ENCODE data around the gene KCNMA1.

The KCNMA1 gene

DNA sequence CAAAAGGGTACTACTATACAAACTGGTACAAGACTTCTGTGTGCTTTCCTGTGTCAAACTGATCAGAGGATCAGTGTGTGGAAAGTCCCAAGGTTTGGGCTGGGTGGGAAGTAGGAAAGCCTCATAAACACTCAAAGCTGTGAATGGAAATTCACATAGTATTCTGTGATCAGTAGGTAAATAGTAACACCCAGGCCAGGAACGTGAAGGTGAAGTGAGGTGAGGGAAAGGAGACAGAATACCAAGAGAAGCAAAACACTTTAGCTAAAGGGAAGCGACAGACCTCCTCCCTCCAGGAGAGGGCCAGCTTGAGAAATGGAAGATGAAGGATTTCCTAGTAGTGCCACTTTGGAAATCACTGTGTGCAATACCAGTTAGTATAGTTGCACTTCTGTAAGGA, 451.9 kb downstream of the KCNMA1 start:
- no peak for DNase-seq (ENCODE audit: low read depth in 2 of 2)

GRCh38 chr10:77182803-77183202, 454.8 kb downstream of the KCNMA1 start:
- DNase-seq (ENCODE audit: low read depth in 2 of 2), result no peak

GRCh38 chr10:77180794-77181193, 456.8 kb downstream of the KCNMA1 start:
- no peak for DNase-seq (ENCODE audit: low read depth in 2 of 2)

DNA sequence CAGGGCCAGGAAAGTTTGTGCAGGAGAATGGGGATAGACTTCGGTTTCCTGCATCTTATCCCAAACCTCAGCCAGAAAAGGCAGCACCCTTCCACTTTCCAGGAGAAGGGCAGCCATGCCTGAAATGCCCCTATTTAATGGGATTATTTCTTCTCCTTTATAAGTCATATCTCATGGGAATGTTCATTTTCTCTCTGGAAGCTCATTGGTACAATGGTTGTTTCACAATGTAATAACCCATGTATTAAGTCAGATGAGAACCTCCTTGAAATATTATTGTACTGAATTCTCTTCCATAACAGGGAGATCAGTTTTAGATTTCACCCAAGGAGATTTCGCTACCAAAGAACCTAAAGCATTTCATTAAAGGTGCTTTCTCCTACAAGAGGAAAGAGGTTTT, 457.5 kb downstream of the KCNMA1 start:
- DNase-seq (ENCODE audit: low read depth in 2 of 2), result no peak

- no peak for DNase-seq (ENCODE audit: low read depth in 2 of 2)
Observed at GRCh38 chr10:77179015-77179695, 458.5 kb downstream of the KCNMA1 start.

- DNase-seq (ENCODE audit: low read depth in 2 of 2), result no peak
Observed at GRCh38 chr10:77177589-77177988, 460.0 kb downstream of the KCNMA1 start.

DNA sequence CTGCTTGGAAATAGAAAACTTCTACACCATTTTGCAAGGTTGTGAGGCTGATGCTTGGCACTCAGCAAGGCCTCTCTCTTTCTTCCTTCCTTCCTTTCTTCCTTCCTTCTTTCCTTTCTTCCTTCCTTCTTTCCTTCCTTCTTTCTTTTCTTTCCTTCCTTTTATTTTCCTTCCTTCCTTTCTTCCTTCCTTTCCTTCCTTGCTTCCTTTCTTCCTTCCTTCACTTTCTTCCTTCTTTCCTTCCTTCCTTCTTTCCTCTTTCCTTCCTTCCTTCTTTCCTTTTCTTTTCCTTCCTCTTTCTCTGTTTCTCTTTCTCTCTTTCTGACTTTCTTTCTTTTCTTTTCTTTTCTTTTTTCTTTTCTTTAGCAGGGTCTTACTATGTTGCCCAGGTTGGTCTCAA, 460.4 kb downstream of the KCNMA1 start:
- DNase-seq (ENCODE audit: low read depth in 2 of 2), result no peak

- DNase-seq (ENCODE audit: low read depth in 2 of 2), result no peak
Observed at GRCh38 chr10:77176232-77176631, 461.4 kb downstream of the KCNMA1 start.

DNA sequence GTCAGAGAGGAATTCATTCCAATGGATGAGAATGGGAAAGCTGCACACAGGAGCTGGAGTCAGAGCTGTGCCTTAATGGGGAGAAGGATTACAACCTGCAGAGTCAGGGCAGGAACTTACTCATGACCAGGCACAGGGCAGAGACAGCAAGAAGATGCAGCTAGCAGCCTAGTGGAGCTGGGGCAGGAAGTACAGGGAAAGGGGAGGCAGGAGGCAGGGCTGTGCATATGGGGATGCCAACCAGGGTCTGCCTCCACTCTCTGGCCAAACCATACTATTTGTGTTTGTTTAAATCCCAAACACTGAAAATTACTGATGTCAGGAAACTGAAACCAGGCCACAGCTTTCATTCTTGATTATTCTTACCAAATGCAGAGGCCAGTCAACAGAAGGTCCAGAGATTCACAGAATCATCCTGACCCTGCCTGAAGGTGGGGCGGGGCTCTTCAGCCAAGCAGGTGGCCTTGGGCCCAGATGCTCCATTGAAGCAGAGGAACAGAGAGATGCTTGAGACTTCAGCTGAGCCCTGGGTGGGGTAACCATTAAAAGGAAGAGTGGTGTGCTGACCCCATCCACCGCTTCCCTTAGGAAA, 461.9 kb downstream of the KCNMA1 start:
- no peak for DNase-seq (ENCODE audit: low read depth in 2 of 2)

DNA sequence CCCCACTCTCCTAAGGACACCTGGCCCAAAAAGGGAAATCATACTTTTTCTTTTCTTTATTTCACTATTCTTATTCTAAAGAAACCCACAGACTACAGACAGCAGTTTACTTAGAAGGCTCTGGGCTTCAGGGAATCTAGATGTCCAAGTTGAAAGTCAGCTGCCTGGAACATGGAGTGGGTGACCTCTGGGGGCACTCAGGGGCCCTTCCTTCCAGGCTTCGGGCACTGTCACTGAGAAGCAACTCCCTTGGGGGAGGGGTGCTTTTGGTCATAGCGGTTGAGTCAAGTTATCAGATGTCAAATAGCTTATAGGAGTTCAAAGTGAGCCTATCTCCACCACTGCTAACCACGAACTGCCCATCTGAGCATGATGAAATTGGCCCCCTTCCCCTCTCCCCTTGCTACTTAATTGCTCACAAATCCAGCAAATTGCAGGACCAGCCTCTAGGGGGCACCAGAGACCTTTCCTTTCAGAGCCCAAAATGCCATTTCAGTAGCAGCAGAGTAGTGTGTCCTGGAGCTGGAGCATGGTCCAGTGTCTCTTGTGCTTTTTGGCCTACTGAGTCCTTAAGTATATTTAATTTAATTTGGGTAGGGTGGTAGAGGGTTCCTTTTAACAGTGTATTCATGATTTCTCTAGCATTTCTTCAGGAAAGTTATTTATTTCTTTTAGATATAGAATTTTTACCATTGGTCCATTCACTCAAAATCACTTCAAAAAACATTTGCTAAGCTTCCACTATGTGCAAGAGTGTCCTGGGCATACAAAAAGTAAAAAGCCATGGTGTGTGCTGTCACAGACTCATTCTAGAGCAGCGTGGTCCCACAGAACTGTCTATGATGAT, 463.8 kb downstream of the KCNMA1 start:
- peak; percentile 50 to 55 for DNase-seq (ENCODE audit: low read depth in 2 of 2)

DNA sequence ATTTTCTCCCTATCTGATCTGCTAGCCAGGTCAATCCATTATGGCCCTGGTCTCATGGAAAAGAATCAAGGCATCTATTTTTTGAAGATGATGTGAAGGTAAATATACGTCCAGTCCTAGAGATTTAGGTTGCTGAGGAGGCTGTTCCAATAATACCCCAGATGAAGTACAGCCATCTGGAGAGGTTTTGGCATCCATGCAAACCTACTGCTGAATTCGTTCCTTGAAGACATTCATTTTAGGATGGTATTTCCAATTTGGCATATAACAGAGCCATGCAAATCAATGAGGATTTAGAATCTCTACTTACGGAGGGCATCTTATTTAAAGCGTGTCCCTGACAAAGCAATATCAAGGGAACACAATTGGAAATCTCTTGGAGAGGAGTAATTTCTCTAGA, 465.5 kb downstream of the KCNMA1 start:
- DNase-seq (ENCODE audit: low read depth in 2 of 2), result no peak

DNA sequence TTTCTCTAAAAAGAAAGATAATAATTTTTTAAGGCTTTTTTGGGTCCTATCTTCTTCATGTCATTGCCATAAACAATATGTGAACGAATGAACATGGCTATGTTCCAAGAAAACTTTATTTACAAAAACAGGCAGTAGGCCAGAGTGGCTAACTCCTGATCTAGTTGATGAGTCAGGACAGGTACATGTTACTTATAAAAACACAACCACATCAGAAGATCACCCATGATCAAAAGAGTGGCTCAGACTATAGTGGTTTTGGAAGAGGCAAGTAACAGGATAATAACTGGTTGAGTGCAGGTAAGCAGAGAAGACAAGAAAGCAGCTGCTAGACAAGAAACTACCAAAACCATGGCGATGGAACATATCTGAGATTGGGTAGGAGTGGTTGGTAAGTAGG, 468.7 kb downstream of the KCNMA1 start:
- DNase-seq (ENCODE audit: low read depth in 2 of 2), result no peak

GRCh38 chr10:77168161-77168560, 469.4 kb downstream of the KCNMA1 start:
- no peak for DNase-seq (ENCODE audit: low read depth in 2 of 2)

DNA sequence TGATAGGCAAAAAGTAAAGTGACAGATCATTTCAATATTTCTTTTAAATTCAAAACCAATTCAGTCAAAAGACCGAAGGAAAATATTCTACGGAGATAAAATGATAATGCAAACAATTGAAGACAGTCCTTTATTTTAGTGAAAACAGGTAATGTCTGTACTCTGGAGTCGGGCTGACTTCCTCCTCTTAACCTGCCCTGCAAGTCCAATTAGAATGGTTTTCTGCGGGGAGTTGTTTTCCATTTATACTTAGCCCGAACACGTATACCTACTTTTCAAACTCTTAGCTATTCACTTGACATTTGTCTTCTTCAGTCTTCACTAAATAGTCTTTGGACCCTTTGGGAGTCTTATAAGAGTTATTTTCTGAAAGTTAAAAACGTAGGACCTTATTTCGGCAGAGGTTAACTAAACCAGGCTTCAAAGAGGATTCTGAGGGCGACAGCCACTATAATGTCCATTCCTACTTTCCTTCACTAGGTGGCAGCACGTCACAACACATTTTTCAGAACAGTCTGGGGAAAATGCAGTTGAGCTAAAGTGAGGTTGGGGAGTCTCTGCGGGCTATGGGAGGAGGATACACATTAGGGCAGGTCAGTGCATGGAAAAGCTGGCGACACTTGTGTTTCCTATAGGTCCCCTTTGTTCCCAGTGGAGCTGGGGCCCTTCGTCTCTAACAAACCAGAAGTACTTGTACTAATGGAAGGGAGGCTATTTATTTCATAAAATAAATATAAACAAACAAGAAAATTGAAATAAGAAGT, 472.0 kb downstream of the KCNMA1 start:
- DNase-seq (ENCODE audit: low read depth in 2 of 2), result peak in 1 of 2 donors; percentile 8

- DNase-seq (ENCODE audit: low read depth in 2 of 2), result no peak
Observed at GRCh38 chr10:77164616-77165311, 472.8 kb downstream of the KCNMA1 start.

- DNase-seq (ENCODE audit: low read depth in 2 of 2), result no peak
Observed at GRCh38 chr10:77163670-77164348, 473.8 kb downstream of the KCNMA1 start.

- no peak for DNase-seq (ENCODE audit: low read depth in 2 of 2)
Observed at GRCh38 chr10:77162697-77163096, 474.9 kb downstream of the KCNMA1 start.

DNA sequence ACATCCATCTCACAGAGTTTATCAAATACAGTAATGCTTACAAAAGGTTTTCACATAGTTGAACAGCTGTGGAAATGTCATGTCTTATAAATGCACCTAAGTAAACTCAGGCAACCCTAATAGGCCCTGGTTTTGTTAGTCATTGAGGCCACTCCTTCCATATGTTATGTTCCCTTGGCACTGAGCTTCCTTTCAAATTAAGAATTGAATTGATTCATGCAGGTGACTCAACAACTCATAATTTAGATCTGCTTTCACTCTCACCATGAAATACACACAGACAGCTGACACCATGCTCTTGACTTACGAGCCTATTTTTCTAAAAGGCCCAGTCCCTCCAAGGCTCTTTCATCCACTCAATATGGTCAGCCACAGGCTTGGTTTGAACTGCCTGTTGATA, 476.9 kb downstream of the KCNMA1 start:
- DNase-seq (ENCODE audit: low read depth in 2 of 2), result no peak

GRCh38 chr10:77159538-77160110, 478.0 kb downstream of the KCNMA1 start:
- no peak for DNase-seq (ENCODE audit: low read depth in 2 of 2)

GRCh38 chr10:77158666-77159065, 478.9 kb downstream of the KCNMA1 start:
- DNase-seq (ENCODE audit: low read depth in 2 of 2), result no peak

All from stimulated activated CD4-positive, alpha-beta T cell treated with anti-CD3 and anti-CD28 coated beads, Interleukin-1b, Interleukin-23, amount 100 ng/mL, for 4 hours (primary cell).